Activated CD4-positive, alpha-beta memory T cell treated with anti-CD3 and anti-CD28 coated beads, Interleukin-2, amount 10 ng/mL, durations not matched to agents 7 days and 5 days (primary cell): ENCODE data around the gene OR6C75. TPM values are rescaled to one million over a fixed set of nuclear protein-coding genes. Genes with fewer than 3 reads are reported as not detected.
"Not testable (repeated sequence)": the region's sequence is repeated elsewhere in the genome, so short reads cannot be mapped to it uniquely, and the experiment has no call there.

Experiments used
- CTCF ChIA-PET: fragments of 350-600 bp; sonication (Branson Sonifier 250); formaldehyde crosslinking; loops from one replicate; lab custom pipeline; 2021; ENCODE audit warnings: antibody characterized with exemption, inconsistent platforms; lab: Charles Lee
- POLR2A ChIA-PET: fragments of 350-600 bp; sonication (Branson Sonifier 250); formaldehyde crosslinking; loops from one replicate; lab custom pipeline; 2021; ENCODE audit warnings: antibody characterized with exemption; lab: Charles Lee
- DNase-seq: peaks from one replicate; pipeline ENCODE4 v3.0.0-alpha.2; 2020
- H3K27ac Mint-ChIP-seq: one replicate; pipeline ENCODE4 v1.8.0; 2021; ENCODE audit warnings: mild to moderate bottlenecking, mixed read lengths
- H3K27me3 Mint-ChIP-seq: one replicate; pipeline ENCODE4 v1.8.0; 2021; ENCODE audit warnings: mixed read lengths
- H3K36me3 Mint-ChIP-seq: one replicate; pipeline ENCODE4 v1.8.0; 2021; ENCODE audit warnings: low read depth, mixed read lengths
- H3K4me1 Mint-ChIP-seq: one replicate; pipeline ENCODE4 v1.8.0; 2021; ENCODE audit warnings: mixed read lengths
- H3K4me3 Mint-ChIP-seq: one replicate; pipeline ENCODE4 v1.8.0; 2021; ENCODE audit warnings: mild to moderate bottlenecking, mixed read lengths
- H3K9me3 Mint-ChIP-seq: one replicate; pipeline ENCODE4 v1.8.0; 2021; ENCODE audit warnings: mixed read lengths
- total RNA-seq, 2 experiments: library from RNA; stranded (reverse); gene quantifications; one replicate each; pipeline ENCODE4 v1.2.3, GENCODE V29; 2021

OR6C75 gene
- total RNA-seq, 2 experiments from 2014 or later: not detected

DNA sequence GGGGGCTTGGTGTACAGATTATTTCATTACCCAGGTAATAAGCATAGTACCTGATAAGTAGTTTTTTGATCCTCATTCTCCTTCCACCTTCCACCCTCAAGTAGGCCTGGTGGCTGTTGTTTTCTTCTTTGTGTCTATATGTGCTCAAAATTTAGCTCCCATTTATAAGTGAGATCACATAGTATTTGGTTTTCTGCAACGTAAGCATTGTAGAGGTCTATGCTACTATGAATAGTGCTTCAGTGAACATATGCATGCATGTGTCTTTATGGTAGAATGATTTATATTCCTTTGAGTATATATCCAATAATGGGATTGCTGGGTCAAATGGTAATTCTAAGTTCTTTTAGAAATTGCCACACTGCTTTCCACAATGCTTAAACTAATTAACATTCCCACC, 46.4 kb downstream of the OR6C75 start:
- H3K4me3 Mint-ChIP-seq, CTCF ChIA-PET: not testable (repeated sequence)

DNA sequence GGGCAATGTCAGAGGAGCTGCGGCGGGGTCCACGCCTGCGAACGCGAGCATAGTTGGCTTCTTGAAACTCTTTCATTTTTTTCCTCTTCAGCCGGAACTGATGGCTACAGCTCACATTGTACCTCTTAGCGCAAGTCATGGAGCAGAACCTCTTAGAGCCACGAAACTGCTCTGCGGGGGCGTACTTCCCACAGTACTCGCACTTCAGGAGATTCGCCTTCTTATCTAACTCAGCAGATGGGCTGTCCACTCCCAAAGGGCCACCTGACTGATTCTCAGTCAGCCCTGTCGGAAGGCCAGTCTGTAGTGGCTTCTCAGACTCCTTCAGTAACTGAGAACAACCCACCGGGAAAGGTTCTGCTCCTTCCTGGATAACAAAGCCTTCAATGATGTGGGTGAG, 49.4 kb downstream of the OR6C75 start:
- H3K27ac Mint-ChIP-seq, CTCF ChIA-PET, H3K36me3 Mint-ChIP-seq, POLR2A ChIA-PET, H3K4me3 Mint-ChIP-seq, DNase-seq, H3K9me3 Mint-ChIP-seq, H3K4me1 Mint-ChIP-seq: not testable (repeated sequence)
- H3K27me3 Mint-ChIP-seq: peaks cover 31% of the 10 kb centered on the region

More for the DNA sequence above, 46.4 kb downstream of the OR6C75 start:
- H3K4me1 Mint-ChIP-seq, H3K9me3 Mint-ChIP-seq, POLR2A ChIA-PET, DNase-seq, H3K27ac Mint-ChIP-seq, H3K36me3 Mint-ChIP-seq: not testable (repeated sequence)
- H3K27me3 Mint-ChIP-seq: peaks cover 18% of the 10 kb centered on the region

DNA sequence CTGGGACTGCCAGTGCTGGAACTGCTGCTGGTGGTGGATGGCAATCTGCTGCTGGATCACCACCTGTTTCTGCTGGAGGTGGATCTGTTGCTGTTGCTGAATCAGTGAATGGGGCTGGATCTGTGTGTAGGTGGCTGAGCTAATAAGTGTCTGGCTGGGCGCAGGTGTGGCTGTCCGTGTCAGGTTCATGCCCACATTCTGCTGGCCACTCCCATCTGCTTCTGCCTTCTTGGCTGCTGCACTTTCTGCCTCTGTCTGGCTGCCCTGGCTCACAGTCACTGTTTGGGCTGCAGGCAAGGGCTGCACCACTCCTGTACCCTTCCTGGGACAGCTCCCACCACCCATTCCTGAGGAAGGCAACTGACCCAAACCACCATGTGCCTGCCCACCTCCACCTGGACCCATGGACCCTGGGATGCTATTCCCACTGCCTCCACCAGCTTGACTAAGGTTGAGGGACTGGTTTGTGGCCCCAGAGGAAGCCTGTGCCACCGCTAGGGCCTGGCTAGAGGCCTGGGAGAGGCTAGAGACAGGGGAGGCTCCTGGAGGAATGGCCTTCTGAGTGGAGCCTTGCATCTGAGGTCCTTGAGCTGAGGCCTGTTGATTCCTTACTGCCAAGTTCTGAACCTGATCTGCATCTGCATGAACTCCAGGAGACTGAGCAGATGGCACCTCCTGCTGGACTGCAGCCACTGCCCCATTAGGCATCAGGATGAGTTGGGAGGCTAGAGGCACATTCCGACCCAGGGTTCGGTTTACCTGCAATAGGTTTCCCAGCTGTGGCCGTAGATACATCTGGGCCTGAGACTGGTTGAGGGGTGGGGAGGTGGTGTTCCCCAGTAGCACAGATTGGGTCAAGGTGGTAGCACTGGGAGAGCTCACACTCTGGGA, 51.0 kb downstream of the OR6C75 start:
- H3K4me1 Mint-ChIP-seq, POLR2A ChIA-PET, CTCF ChIA-PET: not testable (repeated sequence)

DNA sequence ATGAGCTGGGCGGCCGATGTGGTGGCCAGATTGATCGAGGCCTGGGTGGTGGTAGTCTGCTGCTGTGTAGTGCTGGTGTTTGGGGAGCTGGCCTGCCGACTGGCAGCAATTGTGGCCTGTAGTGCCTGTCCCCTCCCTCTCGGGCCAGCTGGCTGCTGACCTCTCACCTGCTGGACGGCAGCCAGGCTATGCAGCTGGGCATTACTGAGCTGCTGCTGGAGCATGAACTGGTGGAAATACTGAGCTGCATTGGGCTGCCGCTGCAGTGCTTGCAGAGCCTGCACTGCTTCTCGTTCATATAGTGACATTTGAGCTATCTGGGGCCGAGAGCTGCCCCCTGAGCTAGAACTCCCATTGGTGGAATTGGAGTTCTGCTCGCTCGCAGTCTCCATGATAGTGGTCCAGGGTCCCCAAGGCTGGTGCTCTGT, 51.6 kb downstream of the OR6C75 start:
- H3K27ac Mint-ChIP-seq, POLR2A ChIA-PET, H3K9me3 Mint-ChIP-seq, H3K36me3 Mint-ChIP-seq, CTCF ChIA-PET, H3K4me1 Mint-ChIP-seq, DNase-seq, H3K4me3 Mint-ChIP-seq: not testable (repeated sequence)
- H3K27me3 Mint-ChIP-seq: peaks cover 34% of the 10 kb centered on the region

More for the DNA sequence above, 51.0 kb downstream of the OR6C75 start:
- H3K36me3 Mint-ChIP-seq, H3K27ac Mint-ChIP-seq, H3K4me3 Mint-ChIP-seq, H3K9me3 Mint-ChIP-seq, DNase-seq: not testable (repeated sequence)
- H3K27me3 Mint-ChIP-seq: peaks cover 30% of the 10 kb centered on the region

DNA sequence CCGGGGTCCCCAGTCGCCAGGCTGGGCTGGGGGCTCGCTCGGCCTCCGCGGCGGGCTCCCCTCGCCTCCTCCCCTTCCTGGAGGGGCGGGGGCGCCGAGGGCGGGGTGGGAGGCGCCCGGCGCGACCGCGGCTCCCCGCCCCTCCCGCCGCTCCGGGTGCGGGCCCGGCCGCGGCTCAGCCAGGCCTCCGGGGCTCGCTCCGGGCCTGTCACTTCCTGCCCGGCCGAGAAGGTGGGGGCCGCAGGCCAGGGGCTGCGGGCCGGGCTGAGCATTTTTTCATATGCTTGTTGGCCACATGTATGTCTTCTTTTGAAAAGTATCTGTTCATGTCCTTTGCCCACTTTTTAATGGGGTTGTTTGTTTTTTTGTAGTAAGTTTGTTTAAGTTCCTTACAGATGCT, 52.1 kb downstream of the OR6C75 start:
- H3K27me3 Mint-ChIP-seq: peaks cover 34% of the 10 kb centered on the region
- H3K36me3 Mint-ChIP-seq, H3K27ac Mint-ChIP-seq, DNase-seq, H3K4me3 Mint-ChIP-seq, CTCF ChIA-PET, POLR2A ChIA-PET, H3K9me3 Mint-ChIP-seq, H3K4me1 Mint-ChIP-seq: not testable (repeated sequence)

DNA sequence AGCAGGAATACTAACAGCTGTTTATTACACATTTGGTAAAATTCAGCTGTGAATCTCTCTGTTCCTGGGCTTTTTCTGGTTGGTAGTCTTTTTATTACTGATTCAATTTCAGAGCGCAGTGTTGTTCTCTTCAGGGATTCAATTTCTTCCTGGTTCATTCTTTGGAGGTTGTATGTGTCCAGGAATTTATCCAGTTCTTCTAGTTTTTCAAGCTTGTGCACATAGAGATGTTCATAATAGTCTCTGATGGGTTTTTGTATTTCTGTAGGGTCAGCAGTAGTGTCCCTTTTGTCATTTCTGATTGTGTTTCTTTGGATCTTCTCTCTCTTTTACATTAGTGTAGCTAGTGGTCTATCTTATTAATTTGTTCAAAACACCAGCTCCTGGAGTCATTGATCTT, 54.2 kb downstream of the OR6C75 start:
- H3K9me3 Mint-ChIP-seq: no peaks in the 10 kb centered on the region
- H3K4me3 Mint-ChIP-seq: no peak overlapping the region
- H3K36me3 Mint-ChIP-seq: no peaks in the 10 kb centered on the region
- ChIA-PET POLR2A (no interaction called here), CTCF (no interaction called here)
- H3K27ac Mint-ChIP-seq: no peak overlapping the region
- no peaks in the 10 kb centered on the region for H3K4me1 Mint-ChIP-seq
- H3K27me3 Mint-ChIP-seq: peaks cover 34% of the 10 kb centered on the region
- DNase-seq: no peak

Other genes with a start within 250 kb of the OR6C75 start
- not detected for gene OR9K2, start 236.6 kb upstream of the OR6C75 start, total RNA-seq
- gene OR10A7, start 141.9 kb upstream of the OR6C75 start, total RNA-seq: not detected
- gene OR6C74, start 118.4 kb upstream of the OR6C75 start, total RNA-seq: not detected
- gene OR6C6, start 66.4 kb upstream of the OR6C75 start, total RNA-seq: not detected
- not detected for gene OR6C1, start 48.6 kb upstream of the OR6C75 start, total RNA-seq
- gene OR6C3, start 32.2 kb upstream of the OR6C75 start, total RNA-seq: not detected
- not detected for gene OR6C65, start 37.6 kb downstream of the OR6C75 start, total RNA-seq
- not detected for gene OR6C76, start 63.3 kb downstream of the OR6C75 start, total RNA-seq
- gene OR6C2, start 81.1 kb downstream of the OR6C75 start, total RNA-seq: not detected
- under 1 TPM in 1 of 2 experiments, not detected in 1; 0.25 TPM for gene OR6C70, start 107.2 kb downstream of the OR6C75 start, total RNA-seq
- gene OR6C68, start 129.4 kb downstream of the OR6C75 start, total RNA-seq: not detected
- not detected for gene OR6C4, start 186.6 kb downstream of the OR6C75 start, total RNA-seq
- gene OR2AP1, start 209.5 kb downstream of the OR6C75 start, total RNA-seq: not detected